ENCODE results near the gene RNF126.
"Not testable (repeated sequence)": the region's sequence is repeated elsewhere in the genome, so short reads cannot be mapped to it uniquely, and the experiment has no call there.

Gene RNF126

DNA sequence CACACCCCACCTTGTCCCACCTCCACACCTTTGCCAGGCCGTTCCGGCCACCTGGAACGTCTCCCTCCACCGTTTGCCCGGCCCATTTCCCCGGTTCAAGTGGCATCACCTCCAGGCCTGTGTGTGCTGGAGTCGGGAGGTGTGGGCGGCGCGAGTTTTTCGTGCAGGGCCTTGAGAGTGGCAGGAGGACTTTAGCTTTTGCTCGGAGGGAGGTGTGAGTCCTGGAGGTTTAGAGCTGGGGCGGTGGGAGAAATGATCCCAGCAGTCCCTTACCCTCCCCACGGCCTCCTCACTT lies 41.4 kb upstream of the RNF126 start:
- Histone ChIP-seq H3K79me2 (ENCODE audit: insufficient read depth, low read length) (no peaks in the 10 kb centered on the region), H3K36me3 (ENCODE audit: insufficient read depth, low read length) (no peaks in the 10 kb centered on the region; the same call in 1 of the 2 replicates), H4K20me1 (ENCODE audit: insufficient read depth, low read length) (no peaks in the 10 kb centered on the region), H3K4me1 (ENCODE audit: insufficient read depth, low read length, severe bottlenecking) (no peaks in the 10 kb centered on the region), H2AFZ (ENCODE audit: low read length) (no peak overlapping the region), H3K4me2 (ENCODE audit: low read length) (no peak overlapping the region), H3K9me3 (ENCODE audit: low read length) (no peaks in the 10 kb centered on the region), H3K27me3 (ENCODE audit: insufficient read depth, low read length) (no peaks in the 10 kb centered on the region; the same call in 1 of the 2 replicates), H3K4me3 (ENCODE audit: low read depth, low read length, poor library complexity, severe bottlenecking) (no peak overlapping the region), H3K9me2 (ENCODE audit: low read depth, low read length) (no peaks in the 10 kb centered on the region), H3F3A (ENCODE audit: insufficient read depth, low read length) (no peaks in the 10 kb centered on the region), H3K9ac (ENCODE audit: low read length) (no peak overlapping the region), H3K27ac (ENCODE audit: low read depth, low read length, poor library complexity, severe bottlenecking) (no peak overlapping the region)
- TF ChIP-seq EZH2 (IDR thresholded peaks at IDR 0.05; ENCODE audit: borderline replicate concordance, low read length), result no peak
- TF ChIP-seq, protein P1, sequence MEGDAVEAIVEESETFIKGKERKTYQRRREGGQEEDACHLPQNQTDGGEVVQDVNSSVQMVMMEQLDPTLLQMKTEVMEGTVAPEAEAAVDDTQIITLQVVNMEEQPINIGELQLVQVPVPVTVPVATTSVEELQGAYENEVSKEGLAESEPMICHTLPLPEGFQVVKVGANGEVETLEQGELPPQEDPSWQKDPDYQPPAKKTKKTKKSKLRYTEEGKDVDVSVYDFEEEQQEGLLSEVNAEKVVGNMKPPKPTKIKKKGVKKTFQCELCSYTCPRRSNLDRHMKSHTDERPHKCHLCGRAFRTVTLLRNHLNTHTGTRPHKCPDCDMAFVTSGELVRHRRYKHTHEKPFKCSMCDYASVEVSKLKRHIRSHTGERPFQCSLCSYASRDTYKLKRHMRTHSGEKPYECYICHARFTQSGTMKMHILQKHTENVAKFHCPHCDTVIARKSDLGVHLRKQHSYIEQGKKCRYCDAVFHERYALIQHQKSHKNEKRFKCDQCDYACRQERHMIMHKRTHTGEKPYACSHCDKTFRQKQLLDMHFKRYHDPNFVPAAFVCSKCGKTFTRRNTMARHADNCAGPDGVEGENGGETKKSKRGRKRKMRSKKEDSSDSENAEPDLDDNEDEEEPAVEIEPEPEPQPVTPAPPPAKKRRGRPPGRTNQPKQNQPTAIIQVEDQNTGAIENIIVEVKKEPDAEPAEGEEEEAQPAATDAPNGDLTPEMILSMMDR (IDR thresholded peaks at IDR 0.05; ENCODE audit: low read length), result no peak

DNA sequence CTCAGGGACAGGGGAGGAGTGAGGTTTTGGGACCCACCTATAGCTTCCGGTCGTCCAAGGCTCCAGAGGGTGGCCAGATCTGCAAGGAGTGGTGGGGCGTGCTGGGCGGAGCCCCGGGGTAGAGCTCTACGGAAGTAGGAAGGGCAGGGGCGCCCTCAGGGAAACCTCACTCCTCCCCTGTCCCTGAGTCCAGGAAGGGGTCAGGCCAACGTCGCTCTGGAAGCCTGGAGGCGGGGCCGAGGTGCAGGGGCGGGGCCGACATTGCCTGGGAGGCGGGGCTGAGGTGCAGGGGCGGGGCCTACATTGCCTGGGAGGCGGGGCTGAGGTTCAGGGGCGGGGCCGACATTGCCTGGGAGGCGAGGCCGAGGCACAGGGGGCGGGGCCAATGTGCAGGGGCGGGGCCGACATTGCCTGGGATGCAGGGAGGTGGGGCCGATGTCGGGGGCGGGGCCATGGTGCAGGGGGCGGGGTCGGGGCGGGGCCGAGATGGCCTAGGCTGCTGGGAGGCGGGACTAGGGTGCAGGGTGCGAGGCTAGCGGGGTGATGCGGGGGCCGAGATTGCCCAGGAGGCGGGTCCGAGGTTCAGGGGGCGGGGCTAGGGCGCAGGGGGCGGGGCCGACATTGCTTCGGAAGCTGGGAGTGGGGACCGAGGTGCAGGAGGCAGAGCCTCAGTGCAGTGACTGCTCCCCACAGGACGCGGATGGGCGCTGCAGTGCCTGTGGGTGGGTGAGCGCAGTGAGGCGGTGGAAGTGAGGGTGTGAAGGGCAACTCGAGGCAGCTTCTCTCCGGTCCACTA lies 40.8 kb upstream of the RNF126 start:
- Histone ChIP-seq H3K4me2 (ENCODE audit: low read length) (no peak overlapping the region), H3K9me3 (ENCODE audit: low read length) (no peaks in the 10 kb centered on the region), H3K9ac (ENCODE audit: low read length) (no peak overlapping the region), H3F3A (ENCODE audit: insufficient read depth, low read length) (no peaks in the 10 kb centered on the region), H4K20me1 (ENCODE audit: insufficient read depth, low read length) (no peaks in the 10 kb centered on the region), H3K4me1 (ENCODE audit: insufficient read depth, low read length, severe bottlenecking) (no peaks in the 10 kb centered on the region), H3K27me3 (ENCODE audit: insufficient read depth, low read length) (no peaks in the 10 kb centered on the region; the same call in 1 of the 2 replicates), H3K27ac (ENCODE audit: low read depth, low read length, poor library complexity, severe bottlenecking) (no peak overlapping the region), H2AFZ (ENCODE audit: low read length) (no peak overlapping the region), H3K79me2 (ENCODE audit: insufficient read depth, low read length) (no peaks in the 10 kb centered on the region), H3K9me2 (ENCODE audit: low read depth, low read length) (no peaks in the 10 kb centered on the region), H3K36me3 (ENCODE audit: insufficient read depth, low read length) (no peaks in the 10 kb centered on the region; the same call in 1 of the 2 replicates), H3K4me3 (ENCODE audit: low read depth, low read length, poor library complexity, severe bottlenecking) (no peak overlapping the region)
- TF ChIP-seq, protein P1 (IDR thresholded peaks at IDR 0.05; ENCODE audit: low read length), result no peak
- TF ChIP-seq EZH2 (IDR thresholded peaks at IDR 0.05; ENCODE audit: borderline replicate concordance, low read length), result no peak

DNA sequence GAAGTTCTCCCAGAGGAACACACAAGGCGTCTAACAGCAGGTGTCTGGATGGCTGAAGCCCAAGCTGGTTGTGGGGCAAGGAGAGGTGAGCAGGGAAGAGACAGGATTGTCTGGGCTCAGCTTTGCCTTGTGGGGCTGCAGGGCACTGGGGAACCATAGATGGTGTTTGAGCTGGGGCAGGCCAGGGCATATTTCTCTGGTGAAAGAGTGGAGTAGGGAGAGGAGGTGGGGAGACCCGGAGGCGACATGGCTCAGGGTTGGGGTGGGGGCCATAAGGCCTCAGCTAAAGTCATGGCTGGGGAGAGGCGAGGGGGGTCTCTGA lies 40.3 kb upstream of the RNF126 start:
- no peak overlapping the region for H3K4me2 ChIP-seq (ENCODE audit: low read length)
- H3K36me3 ChIP-seq (ENCODE audit: insufficient read depth, low read length), result no peaks in the 10 kb centered on the region; the same call in 1 of the 2 replicates
- no peaks in the 10 kb centered on the region for H3K79me2 ChIP-seq (ENCODE audit: insufficient read depth, low read length)
- no peak overlapping the region for H3K9ac ChIP-seq (ENCODE audit: low read length)
- no peaks in the 10 kb centered on the region for H3K9me3 ChIP-seq (ENCODE audit: low read length)
- no peaks in the 10 kb centered on the region for H4K20me1 ChIP-seq (ENCODE audit: insufficient read depth, low read length)
- H3K27ac ChIP-seq (ENCODE audit: low read depth, low read length, poor library complexity, severe bottlenecking), result no peak overlapping the region
- H3K4me3 ChIP-seq (ENCODE audit: low read depth, low read length, poor library complexity, severe bottlenecking), result no peak overlapping the region
- H3K9me2 ChIP-seq (ENCODE audit: low read depth, low read length), result no peaks in the 10 kb centered on the region
- TF ChIP-seq, protein P1 (IDR thresholded peaks at IDR 0.05; ENCODE audit: low read length), result no peak
- TF ChIP-seq EZH2 (IDR thresholded peaks at IDR 0.05; ENCODE audit: borderline replicate concordance, low read length), result no peak
- H3K27me3 ChIP-seq (ENCODE audit: insufficient read depth, low read length), result no peaks in the 10 kb centered on the region; the same call in 1 of the 2 replicates
- no peaks in the 10 kb centered on the region for H3F3A ChIP-seq (ENCODE audit: insufficient read depth, low read length)
- H3K4me1 ChIP-seq (ENCODE audit: insufficient read depth, low read length, severe bottlenecking), result no peaks in the 10 kb centered on the region
- H2AFZ ChIP-seq (ENCODE audit: low read length), result no peak overlapping the region

DNA sequence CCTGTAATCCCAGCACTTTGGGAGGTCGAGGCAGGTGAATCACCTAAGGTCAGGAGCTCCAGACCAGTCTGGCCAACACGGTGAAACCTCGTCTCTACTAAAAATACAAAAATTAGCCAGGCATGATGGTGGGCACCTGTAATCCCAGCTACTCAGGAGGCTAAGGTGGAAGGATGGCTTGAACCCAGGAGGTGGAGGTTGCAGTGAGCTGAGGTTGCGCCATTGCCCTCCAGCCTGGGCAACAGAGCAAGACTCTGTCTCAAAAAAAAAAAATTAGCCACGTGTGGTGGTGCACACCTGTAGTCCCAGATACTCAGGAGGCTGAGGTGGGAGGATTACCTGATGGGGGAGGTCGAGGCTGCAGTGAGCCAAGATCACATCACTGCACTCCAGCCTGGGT lies 39.8 kb upstream of the RNF126 start:
- not testable (repeated sequence) for H3K9ac ChIP-seq (ENCODE audit: low read length); H3K36me3 ChIP-seq (ENCODE audit: insufficient read depth, low read length); H3K4me3 ChIP-seq (ENCODE audit: low read depth, low read length, poor library complexity, severe bottlenecking); H3K4me1 ChIP-seq (ENCODE audit: insufficient read depth, low read length, severe bottlenecking); H3K9me2 ChIP-seq (ENCODE audit: low read depth, low read length); H3K27ac ChIP-seq (ENCODE audit: low read depth, low read length, poor library complexity, severe bottlenecking); H2AFZ ChIP-seq (ENCODE audit: low read length); H3K27me3 ChIP-seq (ENCODE audit: insufficient read depth, low read length); H4K20me1 ChIP-seq (ENCODE audit: insufficient read depth, low read length); H3K79me2 ChIP-seq (ENCODE audit: insufficient read depth, low read length); H3F3A ChIP-seq (ENCODE audit: insufficient read depth, low read length); H3K4me2 ChIP-seq (ENCODE audit: low read length); H3K9me3 ChIP-seq (ENCODE audit: low read length)

DNA sequence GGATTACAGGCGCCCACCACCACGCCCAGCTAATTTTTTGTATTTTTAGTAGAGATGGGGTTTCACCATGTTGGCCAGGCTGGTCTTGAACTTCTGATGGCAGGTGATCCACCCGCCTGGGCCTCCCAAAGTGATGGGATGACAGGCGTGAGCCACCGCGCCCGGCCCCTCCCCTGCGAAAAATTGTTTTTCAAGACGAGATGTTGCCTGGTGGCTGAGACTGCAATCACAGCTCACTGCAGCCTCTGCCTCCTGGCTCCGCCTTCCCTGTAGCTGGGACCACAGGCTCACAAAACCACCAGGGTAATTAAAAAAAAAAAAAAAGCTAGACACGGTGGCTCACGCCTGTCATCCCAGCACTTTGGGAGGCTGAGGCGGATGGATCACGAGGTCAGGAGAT lies 36.9 kb upstream of the RNF126 start:
- not testable (repeated sequence) for H3K9me3 ChIP-seq (ENCODE audit: low read length); H3K9me2 ChIP-seq (ENCODE audit: low read depth, low read length); H4K20me1 ChIP-seq (ENCODE audit: insufficient read depth, low read length); H3K27me3 ChIP-seq (ENCODE audit: insufficient read depth, low read length); H2AFZ ChIP-seq (ENCODE audit: low read length); H3F3A ChIP-seq (ENCODE audit: insufficient read depth, low read length); H3K4me3 ChIP-seq (ENCODE audit: low read depth, low read length, poor library complexity, severe bottlenecking); H3K36me3 ChIP-seq (ENCODE audit: insufficient read depth, low read length); H3K4me2 ChIP-seq (ENCODE audit: low read length); H3K79me2 ChIP-seq (ENCODE audit: insufficient read depth, low read length); H3K4me1 ChIP-seq (ENCODE audit: insufficient read depth, low read length, severe bottlenecking); H3K9ac ChIP-seq (ENCODE audit: low read length); H3K27ac ChIP-seq (ENCODE audit: low read depth, low read length, poor library complexity, severe bottlenecking)
